ENCODE data around the gene GSDMA.
"Not testable (repeated sequence)": the region's sequence is repeated elsewhere in the genome, so short reads cannot be mapped to it uniquely, and the experiment has no call there.

GSDMA gene

GRCh38 chr17:39935909-39936308 is 26.9 kb upstream of the GSDMA start:
- Histone ChIP-seq H3K27me3 (ENCODE audit: control insufficient read depth, insufficient read depth, low read length) (no peaks in the 10 kb centered on the region), H3K36me3 (ENCODE audit: insufficient read depth, low read length) (no peaks in the 10 kb centered on the region), H3K4me1 (ENCODE audit: control insufficient read depth, insufficient read depth, low read length) (peaks cover 23% of the 10 kb centered on the region), H3K9me3 (replicated peaks; ENCODE audit: low read length) (no peaks in the 10 kb centered on the region), H3K4me2 (ENCODE audit: low read length) (no peak overlapping the region), H3K9ac (ENCODE audit: low read depth, low read length) (no peak overlapping the region), H3K4me3 (ENCODE audit: low read length) (no peak overlapping the region)

DNA sequence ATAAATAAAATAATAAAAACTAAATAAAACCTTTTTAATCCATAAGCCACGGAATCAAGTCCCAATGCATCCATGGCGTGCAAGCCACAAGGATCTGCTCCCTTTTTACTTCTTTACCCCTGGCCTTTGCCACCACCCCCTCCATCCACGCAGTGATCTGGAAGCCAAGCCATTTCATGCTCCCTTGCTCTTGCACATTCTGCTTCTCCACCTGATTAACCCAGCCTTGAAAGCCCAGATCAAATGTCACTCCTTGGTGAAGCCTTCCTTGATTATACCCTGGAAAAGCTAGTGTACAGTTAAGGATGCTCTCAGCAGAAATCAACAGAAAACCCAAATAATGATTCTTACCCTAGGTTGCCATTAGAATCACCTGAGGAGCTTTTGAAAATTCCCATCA is 25.4 kb upstream of the GSDMA start:
- no peaks in the 10 kb centered on the region for H3K36me3 ChIP-seq (ENCODE audit: insufficient read depth, low read length)
- peaks cover under 1% of the 10 kb centered on the region for H3K27me3 ChIP-seq (ENCODE audit: control insufficient read depth, insufficient read depth, low read length)
- H3K4me1 ChIP-seq (ENCODE audit: control insufficient read depth, insufficient read depth, low read length), result peaks cover 23% of the 10 kb centered on the region
- H3K9ac ChIP-seq (ENCODE audit: low read depth, low read length), result no peak overlapping the region
- H3K4me2 ChIP-seq (ENCODE audit: low read length), result no peak overlapping the region
- H3K9me3 ChIP-seq (replicated peaks; ENCODE audit: low read length), result no peaks in the 10 kb centered on the region
- no peak overlapping the region for H3K4me3 ChIP-seq (ENCODE audit: low read length)

DNA sequence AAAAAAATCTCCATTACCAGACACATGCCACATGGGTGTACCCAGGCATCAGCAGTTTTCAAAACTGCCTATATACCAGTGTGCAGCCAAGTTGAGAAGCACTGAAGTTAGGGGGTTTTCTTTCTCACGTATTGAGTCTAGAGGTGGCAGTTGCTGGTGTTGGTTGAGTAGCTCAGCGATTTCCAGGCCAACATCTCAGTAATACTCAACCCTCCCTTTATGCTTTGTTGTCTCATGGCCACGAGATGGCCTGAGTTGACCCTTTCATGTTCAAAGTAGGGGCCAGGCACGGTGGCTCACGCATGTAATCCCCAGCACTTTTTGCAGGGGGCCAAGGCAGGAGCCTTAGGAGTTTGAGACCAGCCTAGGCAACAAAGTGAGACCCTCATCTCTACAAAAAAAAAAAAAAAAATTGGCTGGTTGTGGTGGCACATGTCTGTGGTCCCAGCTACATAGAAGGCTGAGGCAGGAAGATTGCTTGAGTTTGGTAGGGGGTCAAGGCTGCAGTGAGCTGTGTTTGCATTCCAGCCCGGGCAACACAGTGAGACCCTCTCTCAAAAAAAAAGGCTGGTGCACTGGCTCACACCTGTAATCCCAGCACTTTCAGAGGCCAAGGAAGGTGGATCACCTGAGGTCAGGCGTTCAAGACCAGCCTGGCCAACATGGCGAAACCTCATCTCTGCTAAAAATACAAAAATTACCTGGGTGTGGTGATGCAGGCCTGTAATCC is 24.5 kb upstream of the GSDMA start:
- Histone ChIP-seq H3K9me3 (replicated peaks; ENCODE audit: low read length) (no peaks in the 10 kb centered on the region), H3K9ac (ENCODE audit: low read depth, low read length) (no peak overlapping the region), H3K4me3 (ENCODE audit: low read length) (no peak overlapping the region), H3K4me2 (ENCODE audit: low read length) (no peak overlapping the region), H3K4me1 (ENCODE audit: control insufficient read depth, insufficient read depth, low read length) (peaks cover 23% of the 10 kb centered on the region), H3K36me3 (ENCODE audit: insufficient read depth, low read length) (no peaks in the 10 kb centered on the region), H3K27me3 (ENCODE audit: control insufficient read depth, insufficient read depth, low read length) (peaks cover 5% of the 10 kb centered on the region)

GRCh38 chr17:39939106-39939505 is 23.7 kb upstream of the GSDMA start:
- H3K4me1 ChIP-seq (ENCODE audit: control insufficient read depth, insufficient read depth, low read length), result peaks cover 23% of the 10 kb centered on the region
- peak overlapping the region; percentile 57 for H3K4me2 ChIP-seq (ENCODE audit: low read length)
- H3K9me3 ChIP-seq (replicated peaks; ENCODE audit: low read length), result no peaks in the 10 kb centered on the region
- no peak overlapping the region for H3K4me3 ChIP-seq (ENCODE audit: low read length)
- H3K36me3 ChIP-seq (ENCODE audit: insufficient read depth, low read length), result no peaks in the 10 kb centered on the region
- peaks cover 9% of the 10 kb centered on the region for H3K27me3 ChIP-seq (ENCODE audit: control insufficient read depth, insufficient read depth, low read length)
- H3K9ac ChIP-seq (ENCODE audit: low read depth, low read length), result no peak overlapping the region

GRCh38 chr17:39939588-39940419 is 23.0 kb upstream of the GSDMA start:
- H3K9me3 ChIP-seq (replicated peaks; ENCODE audit: low read length), result no peaks in the 10 kb centered on the region
- H3K27me3 ChIP-seq (ENCODE audit: control insufficient read depth, insufficient read depth, low read length), result peaks cover 14% of the 10 kb centered on the region
- H3K4me1 ChIP-seq (ENCODE audit: control insufficient read depth, insufficient read depth, low read length), result peaks cover 23% of the 10 kb centered on the region
- peak overlapping the region; percentile 37 for H3K4me3 ChIP-seq (ENCODE audit: low read length)
- H3K36me3 ChIP-seq (ENCODE audit: insufficient read depth, low read length), result no peaks in the 10 kb centered on the region
- H3K4me2 ChIP-seq (ENCODE audit: low read length), result peak overlapping the region; percentile 57
- H3K9ac ChIP-seq (ENCODE audit: low read depth, low read length), result peak overlapping the region; percentile 53

- peaks cover 14% of the 10 kb centered on the region for H3K4me1 ChIP-seq (ENCODE audit: control insufficient read depth, insufficient read depth, low read length)
- no peaks in the 10 kb centered on the region for H3K36me3 ChIP-seq (ENCODE audit: insufficient read depth, low read length)
- no peak overlapping the region for H3K9ac ChIP-seq (ENCODE audit: low read depth, low read length)
- H3K27me3 ChIP-seq (ENCODE audit: control insufficient read depth, insufficient read depth, low read length), result peaks cover 22% of the 10 kb centered on the region
- H3K9me3 ChIP-seq (replicated peaks; ENCODE audit: low read length), result no peaks in the 10 kb centered on the region
- H3K4me3 ChIP-seq (ENCODE audit: low read length), result no peak overlapping the region
- no peak overlapping the region for H3K4me2 ChIP-seq (ENCODE audit: low read length)
Measured at GRCh38 chr17:39943702-39944392, 19.0 kb upstream of the GSDMA start.

DNA sequence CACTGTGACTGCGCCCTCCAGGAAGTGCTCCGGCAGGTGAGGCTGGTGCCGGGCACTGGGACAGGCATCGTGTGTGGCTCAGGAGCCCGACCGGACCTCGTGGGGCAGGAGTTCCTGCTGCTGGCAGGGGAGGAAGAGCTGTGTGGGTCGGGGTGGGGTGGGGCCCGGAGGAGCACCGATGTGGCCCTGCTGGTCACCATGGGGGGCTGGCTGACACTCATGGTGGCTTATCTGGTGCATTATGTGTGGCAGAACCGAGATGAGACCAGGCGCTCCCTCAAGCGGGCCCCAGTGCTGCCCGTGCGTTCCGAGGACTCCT is 18.5 kb upstream of the GSDMA start:
- H3K27me3 ChIP-seq (ENCODE audit: control insufficient read depth, insufficient read depth, low read length), result peaks cover 22% of the 10 kb centered on the region
- no peaks in the 10 kb centered on the region for H3K9me3 ChIP-seq (replicated peaks; ENCODE audit: low read length)
- H3K4me1 ChIP-seq (ENCODE audit: control insufficient read depth, insufficient read depth, low read length), result peaks cover 9% of the 10 kb centered on the region
- H3K36me3 ChIP-seq (ENCODE audit: insufficient read depth, low read length), result no peaks in the 10 kb centered on the region
- H3K4me3 ChIP-seq (ENCODE audit: low read length), result no peak overlapping the region
- H3K4me2 ChIP-seq (ENCODE audit: low read length), result no peak overlapping the region
- no peak overlapping the region for H3K9ac ChIP-seq (ENCODE audit: low read depth, low read length)

GRCh38 chr17:39946551-39947330 is 16.1 kb upstream of the GSDMA start:
- Histone ChIP-seq H3K27me3 (ENCODE audit: control insufficient read depth, insufficient read depth, low read length) (peaks cover 22% of the 10 kb centered on the region), H3K9ac (ENCODE audit: low read depth, low read length) (no peak overlapping the region), H3K4me3 (ENCODE audit: low read length) (no peak overlapping the region)

GRCh38 chr17:39948489-39948828 is 14.3 kb upstream of the GSDMA start:
- H3K36me3 ChIP-seq (ENCODE audit: insufficient read depth, low read length); H3K9me3 ChIP-seq (replicated peaks; ENCODE audit: low read length); H3K4me1 ChIP-seq (ENCODE audit: control insufficient read depth, insufficient read depth, low read length); H3K4me2 ChIP-seq (ENCODE audit: low read length); H3K4me3 ChIP-seq (ENCODE audit: low read length); H3K9ac ChIP-seq (ENCODE audit: low read depth, low read length): not testable (repeated sequence)
- H3K27me3 ChIP-seq (ENCODE audit: control insufficient read depth, insufficient read depth, low read length), result peaks cover 17% of the 10 kb centered on the region

More at GRCh38 chr17:39946551-39947330, 16.1 kb upstream of the GSDMA start:
- no peaks in the 10 kb centered on the region for H3K4me1 ChIP-seq (ENCODE audit: control insufficient read depth, insufficient read depth, low read length)
- no peaks in the 10 kb centered on the region for H3K9me3 ChIP-seq (replicated peaks; ENCODE audit: low read length)
- no peak overlapping the region for H3K4me2 ChIP-seq (ENCODE audit: low read length)
- H3K36me3 ChIP-seq (ENCODE audit: insufficient read depth, low read length), result no peaks in the 10 kb centered on the region

GRCh38 chr17:39949028-39949427 is 13.8 kb upstream of the GSDMA start:
- H3K4me2 ChIP-seq (ENCODE audit: low read length), result no peak overlapping the region
- H3K9me3 ChIP-seq (replicated peaks; ENCODE audit: low read length), result no peaks in the 10 kb centered on the region
- H3K4me3 ChIP-seq (ENCODE audit: low read length), result no peak overlapping the region
- peaks cover 14% of the 10 kb centered on the region for H3K27me3 ChIP-seq (ENCODE audit: control insufficient read depth, insufficient read depth, low read length)
- peaks cover 11% of the 10 kb centered on the region for H3K4me1 ChIP-seq (ENCODE audit: control insufficient read depth, insufficient read depth, low read length)
- H3K36me3 ChIP-seq (ENCODE audit: insufficient read depth, low read length), result no peaks in the 10 kb centered on the region
- H3K9ac ChIP-seq (ENCODE audit: low read depth, low read length), result no peak overlapping the region

GRCh38 chr17:39950871-39951348 is 11.9 kb upstream of the GSDMA start:
- Histone ChIP-seq H3K9ac (ENCODE audit: low read depth, low read length) (no peak overlapping the region), H3K4me2 (ENCODE audit: low read length) (no peak overlapping the region), H3K4me3 (ENCODE audit: low read length) (no peak overlapping the region)

More at GRCh38 chr17:39950871-39951348, 11.9 kb upstream of the GSDMA start:
- no peaks in the 10 kb centered on the region for H3K36me3 ChIP-seq (ENCODE audit: insufficient read depth, low read length)
- peaks cover 6% of the 10 kb centered on the region for H3K27me3 ChIP-seq (ENCODE audit: control insufficient read depth, insufficient read depth, low read length)
- peaks cover 11% of the 10 kb centered on the region for H3K4me1 ChIP-seq (ENCODE audit: control insufficient read depth, insufficient read depth, low read length)
- H3K9me3 ChIP-seq (replicated peaks; ENCODE audit: low read length), result no peaks in the 10 kb centered on the region

Data from skeletal muscle satellite cell (primary cell).